SK-N-SH (cell line): ENCODE data around the gene LRMDA. TPM values are rescaled to one million over a fixed set of nuclear protein-coding genes. Genes with fewer than 3 reads are reported as not detected.

ENCODE experiments used
- CTCF ChIA-PET: fragments of 300-600, 350-600 bp; formaldehyde crosslinking; extraction: SDS; loops from one replicate; lab custom pipeline; 2021; lab: Yijun Ruan, JAX
- POLR2A ChIA-PET: fragments of 350-600 bp; sonication (Branson Sonifier 250); formaldehyde crosslinking; extraction: SDS; loops from one replicate; lab custom pipeline; 2020; ENCODE audit warnings: antibody characterized with exemption, inconsistent platforms; lab: Yijun Ruan, JAX
- DNase-seq: peaks from one replicate; pipeline ENCODE4 v3.0.0; 2012
- H2AFZ ChIP-seq: fragments of 200-600 bp; sonication (generic); 2 replicates; pipeline ENCODE4 v1.8.1; 2016; ENCODE audit warnings: antibody characterized with exemption, mild to moderate bottlenecking, low read depth
- H3F3A ChIP-seq: fragments of 200-600 bp; sonication (generic); replicated peaks from 2 replicates; pipeline ENCODE3; 2016; ENCODE audit warnings: antibody characterized with exemption, mild to moderate bottlenecking; ENCODE audit not compliant: insufficient read depth
- H3K27ac ChIP-seq, 2 experiments: fragments of 200-500 bp in 1 of 2; fragments of 200-600 bp in 1 of 2; sonication (Bioruptor generic) in 1 of 2; sonication (generic), shearing (Covaris generic) in 1 of 2; 2 replicates each; pipeline versions ENCODE4 v1.5.1 to v1.6.1; 2014 to 2016; ENCODE audit warnings: low read depth in 2 of 2, inconsistent platforms in 1 of 2, low read length in 1 of 2, mild to moderate bottlenecking in 1 of 2, mixed read lengths in 1 of 2
- H3K27me3 ChIP-seq: fragments of 200-600 bp; sonication (generic), shearing (Covaris generic); 2 replicates; pipeline ENCODE4 v1.6.1; 2016; ENCODE audit warnings: mixed run types; ENCODE audit not compliant: insufficient read depth
- H3K36me3 ChIP-seq, 2 experiments: fragments of 200-500 bp in 1 of 2; fragments of 200-600 bp in 1 of 2; sonication (Bioruptor generic) in 1 of 2; sonication (generic) in 1 of 2; replicated peaks in 1 of 2; 2 replicates each; pipeline versions ENCODE3 to v1.5.1; 2014 to 2016; ENCODE audit warnings: low read length in 1 of 2, mild to moderate bottlenecking in 1 of 2; ENCODE audit not compliant: insufficient read depth in 2 of 2, control insufficient read depth in 1 of 2
- H3K4me1 ChIP-seq, 2 experiments: fragments of 200-500 bp in 1 of 2; fragments of 200-600 bp in 1 of 2; sonication (Bioruptor generic) in 1 of 2; sonication (generic), shearing (Covaris generic) in 1 of 2; 2 replicates each; pipeline versions ENCODE4 v1.5.1 to v1.6.1; 2014 to 2016; ENCODE audit warnings: low read depth in 1 of 2, low read length in 1 of 2, mixed run types in 1 of 2; ENCODE audit not compliant: insufficient read depth in 2 of 2, control insufficient read depth in 1 of 2
- H3K4me2 ChIP-seq: fragments of 200-600 bp; sonication (generic), shearing (Covaris generic); 2 replicates; pipeline ENCODE4 v1.6.1; 2017; ENCODE audit warnings: mixed run types
- H3K4me3 ChIP-seq, 2 experiments: fragments of 200-500 bp in 1 of 2; fragments of 200-600 bp in 1 of 2; sonication (Bioruptor generic) in 1 of 2; sonication (generic), shearing (Covaris generic) in 1 of 2; 2 replicates each; pipeline versions ENCODE4 v1.5.1 to v1.8.1; 2014 to 2016; ENCODE audit warnings: low read depth in 2 of 2, inconsistent platforms in 1 of 2, low read length in 1 of 2, mild to moderate bottlenecking in 1 of 2, mixed read lengths in 1 of 2, moderate library complexity in 1 of 2
- H3K79me2 ChIP-seq: fragments of 200-600 bp; sonication (generic); 2 replicates; pipeline ENCODE4 v1.8.1; 2017; ENCODE audit warnings: mild to moderate bottlenecking; ENCODE audit not compliant: insufficient read depth
- H3K9ac ChIP-seq: fragments of 200-600 bp; sonication (generic); 2 replicates; pipeline ENCODE4 v1.6.1; 2017; ENCODE audit warnings: mixed run types
- H3K9me2 ChIP-seq: fragments of 200-600 bp; sonication (generic); 2 replicates; pipeline ENCODE4 v1.6.1; 2017; ENCODE audit warnings: mixed run types
- H3K9me3 ChIP-seq: fragments of 200-600 bp; sonication (generic); 2 replicates; pipeline ENCODE4 v1.6.1; 2017; ENCODE audit warnings: mixed run types, mild to moderate bottlenecking, moderate library complexity
- H4K20me1 ChIP-seq: fragments of 200-600 bp; sonication (generic); 2 replicates; pipeline ENCODE4 v1.6.1; 2017; ENCODE audit warnings: mild to moderate bottlenecking, mixed run types; ENCODE audit not compliant: insufficient read depth
- CTCF ChIP-seq: fragments of 200-600 bp; sonication (generic); IDR thresholded peaks from 2 replicates; pipeline ENCODE4 v1.6.1; 2017; ENCODE audit warnings: antibody characterized with exemption, mild to moderate bottlenecking, moderate library complexity
- ELF1 ChIP-seq: IDR thresholded peaks from 2 replicates; pipeline ENCODE4 v1.4.0; 2012
- EP300 ChIP-seq, 2 experiments: IDR thresholded peaks; 2 replicates each; pipeline versions ENCODE4 v1.4.0 to v1.6.1; 2012; ENCODE audit warnings: borderline replicate concordance in 1 of 2, low read depth in 1 of 2, low read length in 1 of 2
- FOSL2 ChIP-seq: IDR thresholded peaks from 2 replicates; pipeline ENCODE4 v1.4.0; 2012; ENCODE audit warnings: low read depth, mild to moderate bottlenecking, moderate library complexity, borderline replicate concordance
- FOXJ3 ChIP-seq: sonication (generic); formaldehyde crosslinking; IDR thresholded peaks from 2 replicates; pipeline ENCODE4 v1.5.1; 2020; ENCODE audit warnings: mild to moderate bottlenecking, missing genetic modification reagents
- GATA2 ChIP-seq: sonication (generic); formaldehyde crosslinking; IDR thresholded peaks from 2 replicates; pipeline ENCODE4 v1.5.0; 2020; ENCODE audit warnings: mild to moderate bottlenecking, missing genetic modification reagents
- MEF2A ChIP-seq: IDR thresholded peaks from 2 replicates; pipeline ENCODE4 v1.4.0; 2012; ENCODE audit warnings: low read depth, borderline replicate concordance
- NFIC ChIP-seq: IDR thresholded peaks from 2 replicates; pipeline ENCODE4 v1.4.0; 2012; ENCODE audit warnings: borderline replicate concordance
- NRF1 ChIP-seq: IDR thresholded peaks from 2 replicates; pipeline ENCODE4 v1.6.1; 2012; ENCODE audit warnings: low read depth, mild to moderate bottlenecking, low read length
- RAD21 ChIP-seq: IDR thresholded peaks from 2 replicates; pipeline ENCODE4 v1.6.1; 2012; ENCODE audit warnings: mild to moderate bottlenecking, low read length
- RCOR1 ChIP-seq: fragments of 150-350 bp; IDR thresholded peaks from 2 replicates; pipeline ENCODE4 v1.6.1; 2017; ENCODE audit warnings: antibody characterized with exemption, low read length
- RFX5 ChIP-seq: IDR thresholded peaks from 2 replicates; pipeline ENCODE4 v1.6.1; 2012; ENCODE audit warnings: mild to moderate bottlenecking, improper control_type of control experiment, low read length
- USF2 ChIP-seq: fragments of 150-350 bp; IDR thresholded peaks from 2 replicates; pipeline ENCODE4 v1.6.1; 2017; ENCODE audit warnings: antibody characterized with exemption, low read length, low read depth, borderline replicate concordance
- YY1 ChIP-seq: IDR thresholded peaks from 2 replicates; pipeline ENCODE4 v1.4.0; 2012; ENCODE audit warnings: low read depth, mild to moderate bottlenecking
- WGBS: methylation state at CpG from one replicate; pipeline ENCODE4 v1.1.6; 2017; ENCODE audit warnings: low lambda C conversion rate; 5-methylcytosine and 5-hydroxymethylcytosine counted together
- polyA plus RNA-seq, 3 experiments: library from polyadenylated mRNA; depleted of rRNA; stranded (reverse); fragments of >200 nt; gene quantifications; 2 replicates each; pipeline ENCODE4 v1.2.3, GENCODE V29; 2012
- TF ChIP-seq, protein P1 (sequence below): IDR thresholded peaks from 2 replicates; pipeline ENCODE4 v1.4.0; 2012; ENCODE audit warnings: low read depth, borderline replicate concordance
- TF ChIP-seq, protein P2 (sequence below): IDR thresholded peaks from 2 replicates; pipeline ENCODE4; 2012
- TF ChIP-seq, protein P3 (sequence below): fragments of 150-350 bp; IDR thresholded peaks from 2 replicates; pipeline ENCODE4 v1.6.1; 2016; ENCODE audit warnings: mild to moderate bottlenecking, low read depth, low read length

Gene LRMDA
- polyA plus RNA-seq, 1 of the 3 experiments (the other 2 are of a cell fraction), result 0.95 TPM

DNA sequence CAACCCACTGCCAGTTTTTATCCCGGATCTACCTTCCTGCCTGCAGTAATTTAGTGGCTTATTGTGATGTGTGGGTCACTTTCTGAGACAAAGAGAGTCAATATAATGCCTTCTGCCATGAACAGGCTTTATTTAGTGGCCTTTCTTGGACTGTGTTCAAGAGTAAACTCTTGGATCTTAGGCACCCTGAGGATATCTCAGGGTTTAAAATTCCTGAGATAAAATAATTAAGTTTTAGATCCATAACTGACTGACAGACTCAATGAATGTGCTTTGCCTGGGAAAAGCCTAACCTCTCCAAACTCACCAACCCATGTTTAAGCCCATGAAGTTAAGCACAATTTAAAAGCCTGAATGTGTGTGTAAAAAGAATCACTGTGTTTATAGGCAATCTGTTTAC lies 564.3 kb downstream of the LRMDA start:
- Histone ChIP-seq H3K27me3 (peaks cover 6% of the 10 kb centered on the region; the same call in 1 of the 2 replicates), H3K4me2 (no peak overlapping the region), H3K4me1 (no peaks in the 10 kb centered on the region), H3K27ac (no peak overlapping the region), H3K36me3 (no peaks in the 10 kb centered on the region), H3K9me2 (no peaks in the 10 kb centered on the region), H4K20me1 (no peaks in the 10 kb centered on the region), H3F3A (no peaks in the 10 kb centered on the region), H3K9me3 (no peaks in the 10 kb centered on the region), H3K4me3 (no peak overlapping the region), H2AFZ (no peak overlapping the region), H3K9ac (no peak overlapping the region), H3K79me2 (no peaks in the 10 kb centered on the region)
- no peak for DNase-seq
- TF ChIP-seq RFX5 (no peak), NRF1 (no peak), NFIC (no peak), MEF2A (no peak), GATA2 (CRISPR knock-in tag) (no peak)
- TF ChIP-seq, protein P1, sequence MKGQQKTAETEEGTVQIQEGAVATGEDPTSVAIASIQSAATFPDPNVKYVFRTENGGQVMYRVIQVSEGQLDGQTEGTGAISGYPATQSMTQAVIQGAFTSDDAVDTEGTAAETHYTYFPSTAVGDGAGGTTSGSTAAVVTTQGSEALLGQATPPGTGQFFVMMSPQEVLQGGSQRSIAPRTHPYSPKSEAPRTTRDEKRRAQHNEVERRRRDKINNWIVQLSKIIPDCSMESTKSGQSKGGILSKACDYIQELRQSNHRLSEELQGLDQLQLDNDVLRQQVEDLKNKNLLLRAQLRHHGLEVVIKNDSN, result no peak
- ChIA-PET POLR2A (no interaction called here), CTCF (no interaction called here)
- 22% methylated on average over 1 of the region's 1 CpG for WGBS

DNA sequence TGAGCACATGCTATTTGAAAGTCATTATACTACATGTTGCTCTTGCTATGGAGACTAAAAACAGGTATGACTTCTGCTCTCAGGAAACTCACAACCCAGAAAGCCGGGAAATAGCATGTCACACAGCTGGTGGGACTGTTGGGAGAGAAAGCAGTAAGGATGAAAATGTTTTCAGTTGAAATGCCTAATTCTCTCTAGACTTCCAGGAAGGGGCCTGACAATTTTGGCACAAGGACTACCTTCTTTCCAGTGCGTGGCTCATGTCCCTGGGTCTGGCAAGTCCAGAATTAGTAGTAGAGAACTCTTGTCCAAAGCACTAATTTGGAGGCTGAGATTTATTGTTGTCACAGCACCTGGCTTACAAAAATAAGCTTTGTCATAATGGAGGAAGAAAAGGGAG lies 567.6 kb downstream of the LRMDA start:
- Histone ChIP-seq H3K4me3 (no peak overlapping the region), H3K4me2 (no peak overlapping the region), H3K9me3 (no peaks in the 10 kb centered on the region), H3K36me3 (no peaks in the 10 kb centered on the region), H3K79me2 (no peaks in the 10 kb centered on the region), H4K20me1 (no peaks in the 10 kb centered on the region), H3K27ac (no peak overlapping the region), H3K27me3 (peaks cover 12% of the 10 kb centered on the region; the same call in 1 of the 2 replicates), H3K9me2 (no peaks in the 10 kb centered on the region), H3F3A (no peaks in the 10 kb centered on the region), H2AFZ (no peak overlapping the region), H3K4me1 (no peaks in the 10 kb centered on the region), H3K9ac (no peak overlapping the region)
- CTCF ChIA-PET, result interaction anchor here (0.8 kb wide), 1 partner anchor 45 kb away, joined by 3 read pairs; no protein-coding TSS in a partner anchor
- 60% methylated on average over 2 of the region's 2 CpGs for WGBS
- TF ChIP-seq USF2 (no peak), GATA2 (CRISPR knock-in tag) (no peak), EP300 (IDR thresholded peaks at IDR 0.05; ENCODE audit: borderline replicate concordance in 1 of 2, low read depth in 1 of 2, low read length in 1 of 2) (no peak), CTCF (no peak), FOXJ3 (CRISPR knock-in tag) (no peak), RAD21 (no peak), RCOR1 (no peak), ELF1 (no peak), FOSL2 (no peak), YY1 (no peak)
- TF ChIP-seq, protein P2, sequence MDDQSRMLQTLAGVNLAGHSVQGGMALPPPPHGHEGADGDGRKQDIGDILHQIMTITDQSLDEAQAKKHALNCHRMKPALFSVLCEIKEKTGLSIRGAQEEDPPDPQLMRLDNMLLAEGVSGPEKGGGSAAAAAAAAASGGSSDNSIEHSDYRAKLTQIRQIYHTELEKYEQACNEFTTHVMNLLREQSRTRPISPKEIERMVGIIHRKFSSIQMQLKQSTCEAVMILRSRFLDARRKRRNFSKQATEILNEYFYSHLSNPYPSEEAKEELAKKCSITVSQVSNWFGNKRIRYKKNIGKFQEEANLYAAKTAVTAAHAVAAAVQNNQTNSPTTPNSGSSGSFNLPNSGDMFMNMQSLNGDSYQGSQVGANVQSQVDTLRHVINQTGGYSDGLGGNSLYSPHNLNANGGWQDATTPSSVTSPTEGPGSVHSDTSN, result no peak
- TF ChIP-seq, protein P3, sequence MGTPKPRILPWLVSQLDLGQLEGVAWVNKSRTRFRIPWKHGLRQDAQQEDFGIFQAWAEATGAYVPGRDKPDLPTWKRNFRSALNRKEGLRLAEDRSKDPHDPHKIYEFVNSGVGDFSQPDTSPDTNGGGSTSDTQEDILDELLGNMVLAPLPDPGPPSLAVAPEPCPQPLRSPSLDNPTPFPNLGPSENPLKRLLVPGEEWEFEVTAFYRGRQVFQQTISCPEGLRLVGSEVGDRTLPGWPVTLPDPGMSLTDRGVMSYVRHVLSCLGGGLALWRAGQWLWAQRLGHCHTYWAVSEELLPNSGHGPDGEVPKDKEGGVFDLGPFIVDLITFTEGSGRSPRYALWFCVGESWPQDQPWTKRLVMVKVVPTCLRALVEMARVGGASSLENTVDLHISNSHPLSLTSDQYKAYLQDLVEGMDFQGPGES, result no peak
- no peak for DNase-seq
- POLR2A ChIA-PET, result no interaction called here
